C4-2B (cell line): ENCODE data around the gene PDE1A.

ENCODE experiments used
- CTCF ChIP-seq: fragments of 450-650 bp; conservative IDR thresholded peaks from 2 replicates; pipeline ENCODE4 v1.5.1; 2017; ENCODE audit warnings: mild to moderate bottlenecking
- ZFX ChIP-seq: fragments of 450-650 bp; IDR thresholded peaks from 2 replicates; pipeline ENCODE4 v1.6.1; 2017

- no peak for TF ChIP-seq CTCF
- no peak for TF ChIP-seq ZFX
Measured at GRCh38 chr2:182097571-182098164, 329.2 kb downstream of the PDE1A start.
